GM12874 (cell line): Measurements from ENCODE around the gene CARS1.

Experiments used
- TF ChIP-seq, protein P1 (sequence below): IDR thresholded peaks from 2 replicates; pipeline ENCODE4 v1.5.1; 2011; ENCODE audit warnings: low read depth, mild to moderate bottlenecking, control low read depth, low read length, moderate library complexity; ENCODE audit not compliant: insufficient read depth

Gene CARS1

DNA sequence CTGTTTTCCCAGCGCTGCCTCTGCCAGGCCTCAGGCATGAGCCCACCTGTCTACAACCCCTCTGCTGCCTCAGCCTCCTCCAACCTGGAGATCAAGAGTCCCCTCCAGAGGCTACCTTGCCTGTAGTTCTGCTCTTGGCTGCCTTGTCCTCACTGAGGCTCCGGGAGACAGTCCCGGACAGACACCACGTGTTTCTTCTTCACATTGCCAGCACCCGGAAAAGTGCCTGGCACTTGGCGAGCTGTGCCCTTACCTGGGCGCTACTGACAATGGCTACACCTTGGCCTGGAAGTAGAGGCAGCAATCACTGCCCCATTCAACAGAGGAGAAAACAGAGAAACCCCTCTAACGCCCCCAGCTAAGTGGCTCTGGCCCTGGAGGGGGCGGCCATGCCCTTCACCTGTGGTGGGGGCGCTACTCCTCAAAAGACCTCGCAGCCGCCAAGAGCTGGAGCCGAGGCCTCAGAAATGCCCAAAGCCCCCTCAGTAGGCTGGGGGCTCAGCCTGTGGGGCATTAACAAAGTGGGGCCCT, 62.1 kb downstream of the CARS1 start:
- TF ChIP-seq, protein P1, sequence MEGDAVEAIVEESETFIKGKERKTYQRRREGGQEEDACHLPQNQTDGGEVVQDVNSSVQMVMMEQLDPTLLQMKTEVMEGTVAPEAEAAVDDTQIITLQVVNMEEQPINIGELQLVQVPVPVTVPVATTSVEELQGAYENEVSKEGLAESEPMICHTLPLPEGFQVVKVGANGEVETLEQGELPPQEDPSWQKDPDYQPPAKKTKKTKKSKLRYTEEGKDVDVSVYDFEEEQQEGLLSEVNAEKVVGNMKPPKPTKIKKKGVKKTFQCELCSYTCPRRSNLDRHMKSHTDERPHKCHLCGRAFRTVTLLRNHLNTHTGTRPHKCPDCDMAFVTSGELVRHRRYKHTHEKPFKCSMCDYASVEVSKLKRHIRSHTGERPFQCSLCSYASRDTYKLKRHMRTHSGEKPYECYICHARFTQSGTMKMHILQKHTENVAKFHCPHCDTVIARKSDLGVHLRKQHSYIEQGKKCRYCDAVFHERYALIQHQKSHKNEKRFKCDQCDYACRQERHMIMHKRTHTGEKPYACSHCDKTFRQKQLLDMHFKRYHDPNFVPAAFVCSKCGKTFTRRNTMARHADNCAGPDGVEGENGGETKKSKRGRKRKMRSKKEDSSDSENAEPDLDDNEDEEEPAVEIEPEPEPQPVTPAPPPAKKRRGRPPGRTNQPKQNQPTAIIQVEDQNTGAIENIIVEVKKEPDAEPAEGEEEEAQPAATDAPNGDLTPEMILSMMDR, result no peak

DNA sequence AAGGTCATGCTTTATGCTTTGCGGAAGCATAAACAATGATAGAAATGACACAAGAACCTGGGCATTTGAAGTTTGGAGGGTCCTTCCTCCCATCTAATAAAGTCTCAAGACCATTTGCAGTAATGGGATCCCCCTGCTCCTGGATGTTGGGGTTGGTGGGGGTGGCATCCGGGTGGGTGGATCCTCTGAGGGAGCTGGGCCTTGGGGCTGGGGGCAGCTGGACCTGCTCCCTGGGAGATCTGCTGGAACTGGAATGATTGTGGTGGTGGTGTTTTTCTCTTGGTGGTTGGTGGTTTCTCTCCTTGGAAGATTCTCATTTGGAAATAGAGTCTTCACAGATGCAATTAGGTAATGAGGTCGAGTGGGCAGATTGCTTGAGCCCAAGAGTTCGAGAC, 62.9 kb downstream of the CARS1 start:
- TF ChIP-seq, protein P1, result no peak

DNA sequence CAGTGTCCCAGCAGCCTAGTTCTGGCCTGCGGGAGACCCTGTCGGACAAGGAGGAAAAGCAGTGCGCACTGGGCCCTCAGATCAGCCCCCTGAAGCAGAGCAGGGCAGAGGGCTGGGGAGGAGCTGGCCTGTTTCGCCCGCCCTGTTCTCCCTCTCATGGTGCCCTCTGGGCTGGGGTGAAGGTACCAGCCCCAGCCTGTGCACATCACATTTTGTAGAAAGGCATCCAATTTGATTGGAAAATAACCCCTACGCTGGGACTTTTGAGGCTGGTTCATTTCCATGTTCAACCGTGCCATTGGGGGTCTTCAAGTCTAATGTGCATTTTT, 64.3 kb downstream of the CARS1 start:
- TF ChIP-seq, protein P1, result no peak

DNA sequence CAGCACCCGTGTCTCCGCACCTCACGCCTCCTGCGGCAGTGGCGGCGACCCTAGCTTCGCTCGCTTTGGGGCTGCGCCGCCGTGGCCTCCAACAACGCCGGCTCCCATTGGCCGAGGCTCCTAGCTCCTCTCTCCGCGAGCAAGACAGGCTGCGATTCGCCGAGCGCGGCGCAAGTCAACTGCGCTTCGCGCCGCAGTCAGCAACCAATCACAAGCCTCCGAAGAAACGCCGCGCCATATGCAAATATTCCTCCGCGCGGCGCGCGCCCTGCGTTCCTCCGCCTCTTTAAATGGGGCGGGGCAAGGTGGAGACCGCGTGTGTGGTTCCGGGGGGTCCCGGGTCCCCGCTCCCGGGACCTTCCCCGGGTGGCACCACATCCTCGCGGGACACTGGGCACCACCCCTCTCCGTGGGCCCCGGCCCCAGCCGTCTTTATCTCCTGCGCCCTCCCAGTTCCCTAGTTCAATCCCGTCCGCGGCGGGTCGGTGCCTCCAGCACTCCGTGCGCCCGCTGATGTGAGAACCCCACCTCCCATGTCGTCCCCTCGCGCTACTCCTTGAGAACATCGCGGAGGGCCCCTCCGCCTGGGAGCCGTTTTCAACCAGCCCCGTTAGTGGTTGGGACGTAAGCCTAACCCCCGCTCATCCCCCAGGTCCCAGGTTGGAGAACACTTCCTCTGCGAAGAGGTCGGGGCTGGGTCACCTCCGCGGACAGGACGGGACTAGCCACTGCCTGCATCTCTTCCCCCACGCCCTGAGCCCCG, 64.8 kb downstream of the CARS1 start, which contains the start of gene NAP1L4:
NAP1L4 (minus strand) TSS at position 96 of the 763 bp plus-strand sequence. CDS start 13,109 bp downstream, outside the sequence.
- TF ChIP-seq, protein P1, result no peak

DNA sequence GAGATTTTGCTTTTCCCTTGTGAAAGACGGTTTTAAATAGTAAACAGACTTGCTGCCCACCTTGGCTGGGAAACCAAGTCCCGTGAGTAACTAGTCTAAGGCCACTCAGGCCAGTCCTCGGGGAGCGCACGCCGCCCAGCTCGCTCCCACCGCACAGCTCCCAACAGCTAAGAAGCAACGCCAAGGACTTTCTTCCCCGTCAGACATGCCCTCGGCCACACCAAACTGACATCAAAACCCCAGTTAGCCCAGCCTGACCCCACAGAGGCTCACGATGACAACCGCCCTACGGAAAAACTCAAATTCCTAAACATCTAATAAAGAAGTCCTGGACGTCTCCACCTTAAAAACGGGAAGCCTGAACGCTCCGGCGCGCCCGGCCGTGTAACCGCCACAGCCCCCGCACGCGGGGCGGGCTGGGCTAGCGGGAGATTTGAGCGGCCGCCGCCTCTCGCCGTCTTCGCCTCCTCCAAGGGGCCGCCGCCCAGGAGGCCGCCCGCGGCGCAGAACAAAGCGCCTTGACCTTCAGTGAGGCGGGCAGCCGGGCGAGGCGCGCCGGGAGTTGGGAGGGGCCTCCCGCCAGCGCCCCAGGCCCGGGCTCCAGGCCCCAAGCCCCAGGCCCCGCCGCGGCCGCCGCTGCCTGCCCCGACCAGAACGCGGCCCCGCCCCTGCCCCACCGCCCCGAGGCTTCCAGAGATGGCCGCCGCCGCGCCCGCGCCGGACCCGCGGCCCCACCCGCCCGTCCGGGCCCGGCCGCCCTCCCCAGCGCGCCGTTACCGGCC, 65.6 kb downstream of the CARS1 start:
- TF ChIP-seq, protein P1, result no peak

DNA sequence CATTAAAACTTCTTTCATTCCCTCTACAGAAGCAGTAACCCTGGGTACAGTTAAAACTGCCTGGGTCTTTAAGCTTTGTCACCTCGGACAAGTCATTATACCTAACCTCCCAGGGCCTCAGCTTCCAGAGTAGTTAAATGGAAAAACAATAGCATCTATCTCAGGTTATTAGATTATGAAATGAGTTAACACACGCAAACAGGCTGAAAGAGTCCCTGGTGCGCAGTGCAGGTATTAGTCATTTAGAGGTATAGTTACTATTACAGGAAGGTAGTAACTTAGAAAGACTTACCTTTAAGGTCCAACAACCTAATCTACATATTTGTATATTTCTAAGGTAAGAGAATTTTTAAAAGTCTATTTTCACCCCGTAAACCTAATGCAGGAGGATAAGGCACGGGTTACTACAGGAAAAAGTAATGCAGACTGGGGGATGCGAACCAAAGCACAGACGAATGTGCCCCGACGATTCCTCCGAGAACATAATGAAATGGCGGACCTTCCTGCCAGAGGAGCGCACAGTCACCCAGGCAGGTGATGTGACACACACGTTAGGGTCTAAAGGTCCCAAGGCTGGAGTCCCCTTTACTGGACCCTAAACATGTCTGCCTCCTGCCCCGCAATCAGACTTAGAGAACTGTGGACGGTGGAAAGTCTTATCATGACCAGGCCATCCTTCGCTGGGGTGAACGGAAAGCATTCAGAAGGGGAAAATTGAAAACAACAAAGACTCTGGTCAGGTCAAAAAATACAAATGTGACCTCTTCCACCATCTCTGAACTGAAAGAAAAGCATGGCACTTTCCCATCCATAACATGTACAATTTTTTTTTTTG, 66.4 kb downstream of the CARS1 start:
- TF ChIP-seq, protein P1, result no peak

DNA sequence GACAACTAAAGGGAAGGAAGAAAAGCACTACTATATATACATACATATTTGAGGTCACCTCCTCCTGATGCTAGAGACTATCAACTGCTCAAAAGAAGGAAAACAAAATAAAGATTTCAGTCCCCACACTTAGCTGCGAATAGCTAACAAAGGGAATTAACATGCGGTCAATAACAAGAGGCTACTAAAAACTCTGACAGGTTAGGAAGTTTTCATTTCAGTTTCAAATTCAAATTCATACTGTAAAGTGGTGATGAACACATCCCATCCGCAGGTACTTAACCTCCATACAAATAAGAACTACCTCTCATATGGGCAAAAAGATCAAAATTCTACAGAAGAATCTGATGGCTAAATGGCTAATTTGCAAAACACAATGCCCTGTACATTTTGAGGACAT, 67.7 kb downstream of the CARS1 start:
- TF ChIP-seq, protein P1, result no peak
